Smooth muscle cell (in vitro differentiated cells): ENCODE measurements around the gene MATN4. TPM values are rescaled to one million over a fixed set of nuclear protein-coding genes. Genes with fewer than 3 reads are reported as not detected.

Experiments used
- DNase-seq: peaks from one replicate; lab custom pipeline; 2025; ENCODE audit not compliant: unreplicated experiment; lab: John Stamatoyannopoulos, UW
- H2AFZ ChIP-seq: fragments of 200-600 bp; sonication (generic); 2 replicates; pipeline ENCODE4 v1.6.0; 2016; ENCODE audit warnings: antibody characterized with exemption, low read depth, mild to moderate bottlenecking
- H3F3A ChIP-seq: fragments of 200-600 bp; sonication (generic); 2 replicates; pipeline ENCODE4 v1.6.0; 2017; ENCODE audit warnings: antibody characterized with exemption, low read depth
- H3K27ac ChIP-seq: fragments of 200-600 bp; sonication (generic); 2 replicates; pipeline ENCODE4 v1.5.1; 2016; ENCODE audit warnings: low read depth, mild to moderate bottlenecking
- H3K27me3 ChIP-seq: fragments of 200-600 bp; sonication (generic); 2 replicates; pipeline ENCODE4 v1.6.1; 2016; ENCODE audit warnings: low read depth, mild to moderate bottlenecking
- H3K36me3 ChIP-seq: fragments of 200-600 bp; sonication (generic); 2 replicates; pipeline ENCODE4 v1.5.1; 2016; ENCODE audit warnings: low read depth
- H3K4me1 ChIP-seq: fragments of 200-600 bp; sonication (generic); 2 replicates; pipeline ENCODE4 v1.5.1; 2016; ENCODE audit warnings: low read depth
- H3K4me2 ChIP-seq: fragments of 200-600 bp; sonication (generic); 2 replicates; pipeline ENCODE4 v1.6.0; 2016; ENCODE audit warnings: mild to moderate bottlenecking
- H3K4me3 ChIP-seq: fragments of 200-600 bp; sonication (generic); 2 replicates; pipeline ENCODE4 v1.5.1; 2016; ENCODE audit warnings: mild to moderate bottlenecking
- H3K79me2 ChIP-seq: fragments of 200-600 bp; sonication (generic); 2 replicates; pipeline ENCODE4 v1.6.0; 2016; ENCODE audit warnings: low read depth, mild to moderate bottlenecking
- H3K9ac ChIP-seq: fragments of 200-600 bp; sonication (generic); 2 replicates; pipeline ENCODE4 v1.6.0; 2016; ENCODE audit warnings: low read depth
- H3K9me3 ChIP-seq: fragments of 200-600 bp; sonication (generic); replicated peaks from 2 replicates; pipeline ENCODE4 v1.5.1; 2016; ENCODE audit warnings: low read depth
- H4K20me1 ChIP-seq: fragments of 200-600 bp; sonication (generic); 2 replicates; pipeline ENCODE4 v1.6.0; 2016; ENCODE audit warnings: low read depth
- WGBS: methylation state at CpG from one replicate; pipeline ENCODE4 v1.1.7; 2016; ENCODE audit warnings: low lambda C conversion rate; 5-methylcytosine and 5-hydroxymethylcytosine counted together
- polyA plus RNA-seq: library from polyadenylated mRNA; unstranded; fragments of >200 nt; fragmentation: Nextera tagmentation; extraction: Ambion mirVana; gene quantifications from 2 replicates; pipeline ENCODE4 v1.2.1, GENCODE V29; 2016
- total RNA-seq: library from RNA; depleted of rRNA; stranded (reverse); fragments of >200 nt; gene quantifications from 2 replicates; pipeline ENCODE4 v1.2.3, GENCODE V29; 2014
- TF ChIP-seq, protein P1 (sequence below): fragments of 200-600 bp; sonication (generic); IDR thresholded peaks from 2 replicates; pipeline ENCODE4 v1.5.1; 2017; ENCODE audit warnings: borderline replicate concordance, mild to moderate bottlenecking, antibody characterized with exemption; ENCODE audit not compliant: insufficient read depth, poor library complexity, severe bottlenecking

Gene MATN4
- total and polyA plus RNA-seq, 2 experiments from 2014 or later, result not detected

DNA sequence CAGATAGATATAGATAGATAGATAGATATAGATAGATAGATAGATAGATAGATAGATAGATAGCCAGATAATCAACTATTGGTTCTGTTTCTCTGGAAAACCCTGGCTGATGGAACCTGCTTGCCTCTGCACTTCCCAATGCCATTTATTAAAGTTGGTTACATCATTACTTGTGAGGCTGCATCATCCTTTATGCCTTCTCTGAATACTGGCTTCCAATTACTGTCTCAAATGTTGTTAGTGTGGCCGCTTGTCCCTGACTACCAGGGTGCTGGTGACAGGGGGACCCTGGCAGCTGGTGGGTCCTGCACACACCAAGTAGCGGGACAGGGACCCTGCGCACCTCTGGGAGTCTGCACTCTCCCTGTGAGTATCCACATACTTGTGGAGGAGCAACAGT is 49.8 kb downstream of the MATN4 start:
- Histone ChIP-seq H4K20me1 (no peaks in the 10 kb centered on the region), H3K4me2 (no peak overlapping the region), H3K4me3 (no peak overlapping the region), H3K36me3 (no peaks in the 10 kb centered on the region), H3K9me3 (no peaks in the 10 kb centered on the region), H3K79me2 (no peaks in the 10 kb centered on the region), H3K27me3 (peaks cover 15% of the 10 kb centered on the region), H3K9ac (no peak overlapping the region), H2AFZ (no peak overlapping the region), H3K4me1 (no peaks in the 10 kb centered on the region), H3F3A (no peaks in the 10 kb centered on the region), H3K27ac (no peak overlapping the region)
- DNase-seq, result no peak
- 99% methylated on average over 3 of the region's 3 CpGs for WGBS
- TF ChIP-seq, protein P1, sequence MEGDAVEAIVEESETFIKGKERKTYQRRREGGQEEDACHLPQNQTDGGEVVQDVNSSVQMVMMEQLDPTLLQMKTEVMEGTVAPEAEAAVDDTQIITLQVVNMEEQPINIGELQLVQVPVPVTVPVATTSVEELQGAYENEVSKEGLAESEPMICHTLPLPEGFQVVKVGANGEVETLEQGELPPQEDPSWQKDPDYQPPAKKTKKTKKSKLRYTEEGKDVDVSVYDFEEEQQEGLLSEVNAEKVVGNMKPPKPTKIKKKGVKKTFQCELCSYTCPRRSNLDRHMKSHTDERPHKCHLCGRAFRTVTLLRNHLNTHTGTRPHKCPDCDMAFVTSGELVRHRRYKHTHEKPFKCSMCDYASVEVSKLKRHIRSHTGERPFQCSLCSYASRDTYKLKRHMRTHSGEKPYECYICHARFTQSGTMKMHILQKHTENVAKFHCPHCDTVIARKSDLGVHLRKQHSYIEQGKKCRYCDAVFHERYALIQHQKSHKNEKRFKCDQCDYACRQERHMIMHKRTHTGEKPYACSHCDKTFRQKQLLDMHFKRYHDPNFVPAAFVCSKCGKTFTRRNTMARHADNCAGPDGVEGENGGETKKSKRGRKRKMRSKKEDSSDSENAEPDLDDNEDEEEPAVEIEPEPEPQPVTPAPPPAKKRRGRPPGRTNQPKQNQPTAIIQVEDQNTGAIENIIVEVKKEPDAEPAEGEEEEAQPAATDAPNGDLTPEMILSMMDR, result no peak

DNA sequence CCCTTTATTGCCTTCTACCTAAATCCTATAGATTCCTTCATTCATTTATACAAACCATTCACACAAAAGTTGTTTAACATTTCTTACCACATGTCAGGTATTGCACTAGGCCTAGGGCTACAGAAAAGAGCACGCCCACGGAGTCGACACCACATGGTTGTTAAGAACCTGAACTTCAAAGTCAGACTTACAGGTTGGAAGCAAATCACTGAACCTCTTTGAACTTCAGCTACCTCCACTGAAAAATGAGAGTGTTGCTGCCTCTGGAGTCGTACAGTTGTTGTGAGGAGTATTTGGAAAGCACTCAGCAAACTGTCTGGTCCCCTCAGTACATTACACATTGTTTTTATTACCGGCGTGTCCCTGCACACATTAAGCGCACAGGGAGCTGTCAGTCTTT is 50.4 kb downstream of the MATN4 start:
- no peaks in the 10 kb centered on the region for H3K4me1 ChIP-seq
- 87% methylated on average over 7 of the region's 7 CpGs for WGBS
- no peak for DNase-seq
- TF ChIP-seq, protein P1, result no peak
- H4K20me1 ChIP-seq, result no peaks in the 10 kb centered on the region
- no peak overlapping the region for H3K4me2 ChIP-seq
- no peaks in the 10 kb centered on the region for H3K9me3 ChIP-seq
- H3K9ac ChIP-seq, result no peak overlapping the region
- H3K27ac ChIP-seq, result no peak overlapping the region
- no peak overlapping the region for H3K4me3 ChIP-seq
- no peaks in the 10 kb centered on the region for H3F3A ChIP-seq
- H3K27me3 ChIP-seq, result peaks cover 15% of the 10 kb centered on the region
- no peak overlapping the region for H2AFZ ChIP-seq
- no peaks in the 10 kb centered on the region for H3K36me3 ChIP-seq
- H3K79me2 ChIP-seq, result no peaks in the 10 kb centered on the region

GRCh38 chr20:45257161-45257560 is 50.9 kb downstream of the MATN4 start:
- no peaks in the 10 kb centered on the region for H3K36me3 ChIP-seq
- H3K27me3 ChIP-seq, result peaks cover 15% of the 10 kb centered on the region
- 96% methylated on average over 3 of the region's 3 CpGs for WGBS
- no peaks in the 10 kb centered on the region for H3F3A ChIP-seq
- H3K79me2 ChIP-seq, result no peaks in the 10 kb centered on the region
- DNase-seq, result no peak
- no peaks in the 10 kb centered on the region for H4K20me1 ChIP-seq
- no peaks in the 10 kb centered on the region for H3K4me1 ChIP-seq
- H2AFZ ChIP-seq, result no peak overlapping the region
- no peak overlapping the region for H3K9ac ChIP-seq
- TF ChIP-seq, protein P1, result no peak
- no peak overlapping the region for H3K4me3 ChIP-seq
- H3K4me2 ChIP-seq, result no peak overlapping the region
- H3K27ac ChIP-seq, result no peak overlapping the region
- no peaks in the 10 kb centered on the region for H3K9me3 ChIP-seq
